Transverse colon (tissue), 3 donors: ENCODE results near the gene FUOM.

Experiments used
- EP300 ChIP-seq: sonication (generic); formaldehyde crosslinking; IDR thresholded peaks from one replicate; pipeline ENCODE4 v1.6.1; 2017; ENCODE audit warnings: antibody characterized with exemption, low read depth
- POLR2A ChIP-seq: fragments of 450-650 bp; IDR thresholded peaks from one replicate; pipeline ENCODE4 v1.6.1; 2016; ENCODE audit warnings: antibody characterized with exemption, mild to moderate bottlenecking, moderate library complexity
- TF ChIP-seq, protein P1 (sequence below), 5 experiments: fragments of 200-600 bp in 3 of 5; fragments of 450-650 bp in 2 of 5; sonication (generic) in 3 of 5; IDR thresholded peaks; 1 replicate in 2 of 5; 2 replicates in 3 of 5; pipeline ENCODE4 v1.5.1; 2016 to 2017; ENCODE audit warnings: antibody characterized with exemption in 5 of 5, inconsistent platforms in 3 of 5, mild to moderate bottlenecking in 2 of 5, moderate library complexity in 1 of 5

DNA sequence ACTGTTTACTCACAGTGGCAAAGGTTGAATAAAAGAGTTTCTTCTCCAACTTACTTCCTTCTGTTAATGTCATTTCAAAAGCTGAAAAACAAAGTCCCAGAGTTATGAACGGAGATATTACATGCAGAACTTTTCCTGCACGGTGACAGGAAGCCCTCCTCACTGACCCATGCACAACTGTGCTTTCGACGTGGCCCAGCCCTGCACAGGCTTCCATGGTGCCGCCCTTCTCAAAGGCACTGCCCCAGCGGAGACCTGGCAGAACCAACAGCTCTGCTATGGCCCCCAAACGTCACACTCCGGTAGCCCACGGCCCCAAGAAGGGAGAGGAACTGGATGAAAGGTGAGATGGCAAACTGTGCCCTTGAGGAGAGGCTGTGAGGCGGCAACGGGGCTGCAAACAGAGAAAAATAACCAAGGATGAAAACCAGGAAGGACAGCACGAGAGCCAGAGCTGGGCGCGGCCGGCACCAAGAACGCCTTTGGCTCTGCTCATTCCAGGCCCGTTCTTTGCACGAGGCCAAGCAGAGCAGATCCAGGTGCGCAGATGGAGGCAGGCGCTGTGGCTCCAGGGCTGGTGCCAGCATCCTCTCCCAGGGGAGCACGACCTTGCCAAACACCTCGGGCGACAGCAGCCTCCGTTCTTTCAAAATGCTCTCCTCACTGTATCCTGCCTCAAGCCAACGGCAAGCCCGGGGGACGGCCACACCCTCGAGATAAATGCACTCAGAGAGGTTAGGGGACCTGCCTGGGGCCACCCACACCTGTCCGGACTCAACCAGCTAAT, 7.0 kb upstream of the FUOM start:
- no peak for TF ChIP-seq EP300
- TF ChIP-seq POLR2A: no peak
- TF ChIP-seq, protein P1, sequence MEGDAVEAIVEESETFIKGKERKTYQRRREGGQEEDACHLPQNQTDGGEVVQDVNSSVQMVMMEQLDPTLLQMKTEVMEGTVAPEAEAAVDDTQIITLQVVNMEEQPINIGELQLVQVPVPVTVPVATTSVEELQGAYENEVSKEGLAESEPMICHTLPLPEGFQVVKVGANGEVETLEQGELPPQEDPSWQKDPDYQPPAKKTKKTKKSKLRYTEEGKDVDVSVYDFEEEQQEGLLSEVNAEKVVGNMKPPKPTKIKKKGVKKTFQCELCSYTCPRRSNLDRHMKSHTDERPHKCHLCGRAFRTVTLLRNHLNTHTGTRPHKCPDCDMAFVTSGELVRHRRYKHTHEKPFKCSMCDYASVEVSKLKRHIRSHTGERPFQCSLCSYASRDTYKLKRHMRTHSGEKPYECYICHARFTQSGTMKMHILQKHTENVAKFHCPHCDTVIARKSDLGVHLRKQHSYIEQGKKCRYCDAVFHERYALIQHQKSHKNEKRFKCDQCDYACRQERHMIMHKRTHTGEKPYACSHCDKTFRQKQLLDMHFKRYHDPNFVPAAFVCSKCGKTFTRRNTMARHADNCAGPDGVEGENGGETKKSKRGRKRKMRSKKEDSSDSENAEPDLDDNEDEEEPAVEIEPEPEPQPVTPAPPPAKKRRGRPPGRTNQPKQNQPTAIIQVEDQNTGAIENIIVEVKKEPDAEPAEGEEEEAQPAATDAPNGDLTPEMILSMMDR (IDR thresholded peaks at IDR 0.05): no peak
